Muscle layer of colon (tissue), 2 donors: ENCODE measurements around the gene TPST2.

Experiments used
- H3K27ac ChIP-seq: one replicate; pipeline ENCODE4 v1.7.0; 2013; ENCODE audit warnings: low read depth, mild to moderate bottlenecking, low read length, moderate library complexity
- H3K27me3 ChIP-seq, 2 donors: one replicate each; pipeline ENCODE4 v1.7.0; 2013; ENCODE audit warnings: low read length in 2 of 2, mild to moderate bottlenecking in 2 of 2; ENCODE audit not compliant: insufficient read depth in 2 of 2, control insufficient read depth in 1 of 2
- H3K36me3 ChIP-seq: one replicate; pipeline ENCODE4 v1.7.0; 2013; ENCODE audit warnings: mild to moderate bottlenecking, low read length; ENCODE audit not compliant: insufficient read depth
- H3K4me1 ChIP-seq: one replicate; pipeline ENCODE4 v1.7.0; 2013; ENCODE audit warnings: mild to moderate bottlenecking, low read length; ENCODE audit not compliant: insufficient read depth
- H3K4me3 ChIP-seq, 2 donors: one replicate each; pipeline ENCODE4 v1.7.0; 2013; ENCODE audit warnings: low read length in 2 of 2, low read depth in 1 of 2, mild to moderate bottlenecking in 1 of 2, moderate library complexity in 1 of 2
- H3K9ac ChIP-seq: one replicate; pipeline ENCODE4 v1.7.0; 2013; ENCODE audit warnings: low read length
- H3K9me3 ChIP-seq: one replicate; pipeline ENCODE4 v1.7.0; 2013; ENCODE audit warnings: mild to moderate bottlenecking, low read length
- donor health status: abdominal sarcoma.
- donor health status: Adenocarcinoma of cecum.

Gene TPST2

DNA sequence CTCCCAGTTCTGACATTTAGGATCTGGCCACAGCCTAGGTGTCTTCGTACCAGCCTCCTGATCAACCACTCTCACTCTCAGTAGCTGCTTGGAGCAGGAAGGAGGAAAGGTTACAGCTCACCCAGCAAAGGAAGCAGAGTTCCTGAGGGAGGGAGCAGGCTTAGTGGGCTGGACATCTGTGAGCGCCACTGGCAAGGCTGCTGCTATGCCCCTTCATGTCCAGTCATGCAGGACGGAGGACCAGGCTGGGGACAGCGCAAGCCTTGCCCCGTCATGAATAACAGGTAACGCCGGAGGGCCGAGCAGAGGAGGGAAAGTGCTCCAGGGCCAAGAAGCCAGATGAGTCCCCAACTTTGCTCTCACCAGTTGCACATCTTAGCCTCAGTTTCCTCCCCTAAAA, 25.8 kb downstream of the TPST2 start:
- Histone ChIP-seq H3K27me3 (no peaks in the 10 kb centered on the region), H3K4me1 (no peaks in the 10 kb centered on the region), H3K27ac (no peak overlapping the region), H3K36me3 (no peaks in the 10 kb centered on the region), H3K4me3 (no peak overlapping the region), H3K9me3 (no peaks in the 10 kb centered on the region), H3K9ac (no peak overlapping the region)

GRCh38 chr22:26563022-26563421, 26.9 kb downstream of the TPST2 start:
- H3K9ac ChIP-seq, result no peak overlapping the region
- no peaks in the 10 kb centered on the region for H3K27me3 ChIP-seq
- no peaks in the 10 kb centered on the region for H3K4me1 ChIP-seq
- no peak overlapping the region for H3K4me3 ChIP-seq
- no peak overlapping the region for H3K27ac ChIP-seq
- no peaks in the 10 kb centered on the region for H3K9me3 ChIP-seq
- H3K36me3 ChIP-seq, result no peaks in the 10 kb centered on the region

GRCh38 chr22:26561756-26562417, 28.0 kb downstream of the TPST2 start:
- no peaks in the 10 kb centered on the region for H3K9me3 ChIP-seq
- H3K4me3 ChIP-seq, result no peak overlapping the region
- H3K4me1 ChIP-seq, result no peaks in the 10 kb centered on the region
- no peak overlapping the region for H3K27ac ChIP-seq
- H3K36me3 ChIP-seq, result no peaks in the 10 kb centered on the region
- no peak overlapping the region for H3K9ac ChIP-seq
- H3K27me3 ChIP-seq, result no peaks in the 10 kb centered on the region

GRCh38 chr22:26559961-26560575, 29.9 kb downstream of the TPST2 start:
- Histone ChIP-seq H3K27me3 (no peaks in the 10 kb centered on the region), H3K36me3 (no peaks in the 10 kb centered on the region), H3K4me1 (no peaks in the 10 kb centered on the region), H3K9ac (no peak overlapping the region), H3K27ac (no peak overlapping the region), H3K4me3 (no peak overlapping the region), H3K9me3 (no peaks in the 10 kb centered on the region)

DNA sequence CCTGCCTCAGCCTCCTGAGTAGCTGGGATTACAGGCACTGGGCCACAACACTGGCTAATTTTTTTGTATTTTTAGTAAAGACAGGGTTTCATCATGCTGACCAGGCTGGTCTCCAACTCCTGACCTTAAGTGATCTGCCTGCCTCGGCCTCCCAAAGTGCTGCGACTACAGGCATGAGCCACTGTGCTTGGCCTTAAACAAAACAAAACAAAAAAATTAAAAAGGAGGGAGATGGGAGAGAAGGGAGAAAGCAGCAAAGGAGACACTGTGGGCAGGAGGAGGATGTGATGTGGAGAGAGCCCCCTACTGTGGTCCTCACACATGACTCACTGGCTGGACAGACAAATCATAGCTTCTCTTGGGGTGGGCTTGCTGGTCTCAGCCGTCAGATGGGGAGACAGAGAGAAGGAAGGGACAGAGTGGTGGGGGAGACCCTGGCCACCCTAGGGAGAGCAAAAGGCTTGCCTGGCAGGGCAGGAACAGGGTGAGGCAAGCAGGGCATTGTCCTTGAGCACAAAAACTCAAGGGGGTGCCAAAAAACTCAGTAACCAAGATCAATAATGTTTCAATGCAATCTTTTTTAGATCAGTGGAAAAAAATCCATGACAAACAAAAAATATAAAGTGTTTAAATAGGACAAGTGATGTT, 31.6 kb downstream of the TPST2 start:
- H3K27ac ChIP-seq, result no peak overlapping the region
- H3K9ac ChIP-seq, result no peak overlapping the region
- H3K36me3 ChIP-seq, result no peaks in the 10 kb centered on the region
- H3K4me1 ChIP-seq, result no peaks in the 10 kb centered on the region
- H3K27me3 ChIP-seq, result no peaks in the 10 kb centered on the region
- H3K4me3 ChIP-seq, result no peak overlapping the region
- no peaks in the 10 kb centered on the region for H3K9me3 ChIP-seq

- H3K27me3 ChIP-seq, result no peaks in the 10 kb centered on the region
- H3K36me3 ChIP-seq, result no peaks in the 10 kb centered on the region
- no peak overlapping the region for H3K9ac ChIP-seq
- no peaks in the 10 kb centered on the region for H3K4me1 ChIP-seq
- no peaks in the 10 kb centered on the region for H3K9me3 ChIP-seq
- H3K4me3 ChIP-seq, result no peak overlapping the region
- H3K27ac ChIP-seq, result no peak overlapping the region
Observed at GRCh38 chr22:26556904-26557303, 33.0 kb downstream of the TPST2 start.

DNA sequence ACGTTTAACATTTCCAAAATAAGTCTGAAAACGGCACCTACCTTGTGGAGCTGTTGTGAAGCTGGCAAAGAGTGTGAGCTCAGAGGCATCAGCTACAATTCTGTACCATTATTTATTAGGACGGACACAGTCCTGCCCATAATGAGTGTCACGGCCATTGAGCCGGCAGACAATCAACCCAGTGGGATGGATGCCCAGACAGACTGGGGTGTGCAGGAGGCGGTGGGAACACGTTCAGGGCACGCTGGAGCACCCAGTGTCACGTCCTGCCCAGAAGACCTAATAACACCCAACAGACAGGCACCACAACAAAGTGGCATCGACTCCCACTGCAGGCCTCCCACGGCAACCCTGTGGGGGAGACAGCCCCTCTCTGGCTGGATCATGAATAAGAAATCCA, 34.5 kb downstream of the TPST2 start:
- no peak overlapping the region for H3K9ac ChIP-seq
- no peaks in the 10 kb centered on the region for H3K36me3 ChIP-seq
- no peaks in the 10 kb centered on the region for H3K4me1 ChIP-seq
- no peak overlapping the region for H3K27ac ChIP-seq
- no peaks in the 10 kb centered on the region for H3K27me3 ChIP-seq
- H3K9me3 ChIP-seq, result no peaks in the 10 kb centered on the region
- no peak overlapping the region for H3K4me3 ChIP-seq

DNA sequence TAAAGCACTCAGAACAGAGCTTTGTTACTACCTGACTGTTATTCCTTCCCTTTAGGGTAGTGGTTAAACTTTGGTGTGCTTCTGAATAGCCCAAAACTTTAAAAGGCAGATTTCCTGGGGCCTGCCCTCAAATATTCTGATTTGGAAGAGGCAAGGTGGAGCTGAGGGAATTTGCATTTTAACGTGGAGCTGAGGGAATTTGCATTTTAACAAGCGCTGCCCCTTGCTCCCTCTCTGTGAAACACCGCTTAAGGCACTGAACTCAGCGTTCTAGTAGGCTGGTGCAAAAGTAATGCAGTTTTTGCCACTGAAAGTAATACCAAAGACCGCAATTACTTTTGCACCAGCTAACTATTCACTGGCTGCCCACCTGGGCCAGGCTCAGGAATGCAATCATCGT, 35.0 kb downstream of the TPST2 start:
- Histone ChIP-seq H3K36me3 (no peaks in the 10 kb centered on the region), H3K27me3 (no peaks in the 10 kb centered on the region), H3K4me3 (no peak overlapping the region), H3K9me3 (no peaks in the 10 kb centered on the region), H3K27ac (no peak overlapping the region), H3K4me1 (no peaks in the 10 kb centered on the region), H3K9ac (no peak overlapping the region)

DNA sequence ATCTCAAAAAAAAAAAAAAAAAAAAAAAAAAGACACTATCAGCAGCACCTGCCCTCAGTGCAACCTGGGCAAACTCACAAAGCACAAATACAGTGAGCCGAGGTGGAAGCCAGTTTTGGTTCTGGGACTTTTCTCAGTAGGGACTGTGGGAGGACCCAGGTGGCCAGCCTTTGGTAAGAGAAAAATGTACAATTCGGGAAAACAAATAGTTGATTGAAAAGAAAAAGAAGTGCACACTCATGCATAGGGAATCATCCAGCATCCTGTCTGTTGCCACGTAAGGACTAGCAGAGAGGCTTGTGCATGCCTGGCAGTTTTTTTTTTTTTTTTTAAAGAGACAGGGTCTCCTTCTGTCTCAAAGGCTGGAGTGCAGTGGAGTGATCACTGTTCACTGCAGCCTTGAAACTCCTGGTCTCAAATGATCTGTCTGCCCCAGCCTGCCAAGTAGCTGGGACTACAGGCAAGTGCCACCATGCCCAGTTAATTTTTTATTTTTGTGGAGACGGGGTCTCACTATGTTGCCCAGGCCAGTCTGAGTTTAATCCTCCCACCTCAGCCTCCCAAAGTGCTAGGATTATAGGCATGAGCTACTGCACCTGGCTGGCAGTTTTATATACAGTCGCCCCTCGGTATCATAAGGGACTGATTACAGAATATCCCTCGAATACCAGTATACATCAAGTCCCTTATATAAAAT, 36.7 kb downstream of the TPST2 start:
- Histone ChIP-seq H3K36me3 (no peaks in the 10 kb centered on the region), H3K27ac (no peak overlapping the region), H3K4me3 (no peak overlapping the region), H3K27me3 (no peaks in the 10 kb centered on the region), H3K9ac (no peak overlapping the region), H3K4me1 (no peaks in the 10 kb centered on the region), H3K9me3 (no peaks in the 10 kb centered on the region)

GRCh38 chr22:26552466-26552865, 37.5 kb downstream of the TPST2 start:
- no peaks in the 10 kb centered on the region for H3K4me1 ChIP-seq
- no peaks in the 10 kb centered on the region for H3K36me3 ChIP-seq
- no peak overlapping the region for H3K4me3 ChIP-seq
- no peak overlapping the region for H3K9ac ChIP-seq
- H3K27ac ChIP-seq, result no peak overlapping the region
- no peaks in the 10 kb centered on the region for H3K9me3 ChIP-seq
- no peaks in the 10 kb centered on the region for H3K27me3 ChIP-seq

DNA sequence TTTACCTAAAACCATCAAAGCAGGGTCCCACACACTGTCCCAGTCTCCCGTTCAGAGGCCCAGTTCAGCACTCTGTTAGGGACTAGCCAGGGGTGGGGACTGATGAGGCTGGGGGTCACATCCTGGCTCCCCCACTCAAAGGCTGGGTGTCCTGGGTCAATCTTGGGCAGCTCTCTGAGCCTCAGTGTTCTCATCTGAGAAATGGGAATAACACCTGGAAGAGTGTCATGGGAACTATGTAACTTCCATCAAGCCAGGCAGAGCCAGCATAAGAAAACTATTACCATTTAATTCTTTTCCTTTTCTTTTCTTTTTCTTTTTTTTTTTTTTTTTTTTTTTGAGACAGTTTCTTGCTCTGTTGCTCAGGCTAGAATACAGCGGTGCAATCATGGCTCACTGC, 38.4 kb downstream of the TPST2 start:
- Histone ChIP-seq H3K9ac (no peak overlapping the region), H3K4me1 (no peaks in the 10 kb centered on the region), H3K36me3 (no peaks in the 10 kb centered on the region), H3K27ac (no peak overlapping the region), H3K27me3 (no peaks in the 10 kb centered on the region), H3K4me3 (no peak overlapping the region), H3K9me3 (no peaks in the 10 kb centered on the region)
